K562 (cell line): ENCODE measurements around the gene KLKB1. TPM values are rescaled to one million over a fixed set of nuclear protein-coding genes. Genes with fewer than 3 reads are reported as not detected.

Experiments used
- ARNT ChIP-seq, 2 experiments: fragments of 450-650 bp; IDR thresholded peaks; 2 replicates each; pipeline ENCODE4 v1.6.1; 2016; ENCODE audit warnings: mild to moderate bottlenecking in 1 of 2
- BRF1 ChIP-seq: IDR thresholded peaks from 3 replicates; pipeline ENCODE4 v1.6.1; 2011; ENCODE audit warnings: borderline replicate concordance, mild to moderate bottlenecking; ENCODE audit not compliant: insufficient read length; ENCODE audit errors: extremely low read depth
- CBFA2T3 ChIP-seq: fragments of 450-650 bp; IDR thresholded peaks from 2 replicates; pipeline ENCODE4 v1.6.1; 2017
- CBX3 ChIP-seq, 2 experiments: IDR thresholded peaks; 1 replicate in 1 of 2; 2 replicates in 1 of 2; pipeline ENCODE4 v1.6.1; 2012; ENCODE audit warnings: inconsistent platforms in 2 of 2, low read length in 2 of 2, borderline replicate concordance in 1 of 2, control low read depth in 1 of 2
- FUS ChIP-seq: fragments of 200-400 bp; formaldehyde crosslinking; optimal IDR thresholded peaks from 2 replicates; pipeline ENCODE3; 2017; ENCODE audit warnings: low read depth, low read length
- MCM3 ChIP-seq: fragments of 450-650 bp; IDR thresholded peaks from 2 replicates; pipeline ENCODE4 v1.6.1; 2016
- MED1 ChIP-seq: sonication (generic); formaldehyde crosslinking; IDR thresholded peaks from 2 replicates; pipeline ENCODE4 v1.8.1; 2023; ENCODE audit warnings: missing genetic modification reagents, borderline replicate concordance
- POLR2AphosphoS5 ChIP-seq: IDR thresholded peaks from 2 replicates; pipeline ENCODE4 v1.6.1; 2011; ENCODE audit warnings: mild to moderate bottlenecking, low read depth, low read length, moderate library complexity; ENCODE audit not compliant: control insufficient read depth, insufficient read depth
- POLR2H ChIP-seq: IDR thresholded peaks from 2 replicates; pipeline ENCODE4 v1.6.1; 2016; ENCODE audit warnings: missing genetic modification characterization, low read depth, mild to moderate bottlenecking, control low read depth, missing compliant biosample characterization, moderate library complexity
- SOX6 ChIP-seq: fragments of 450-650 bp; IDR thresholded peaks from 2 replicates; pipeline ENCODE4 v1.6.1; 2014; ENCODE audit warnings: mild to moderate bottlenecking
- TAF1 ChIP-seq: IDR thresholded peaks from 2 replicates; pipeline ENCODE4 v1.6.1; 2011; ENCODE audit warnings: mild to moderate bottlenecking, low read length, moderate library complexity; ENCODE audit not compliant: insufficient read depth, control insufficient read depth, severe bottlenecking; ENCODE audit errors: extremely low read depth
- XRCC4 ChIP-seq: IDR thresholded peaks from one replicate; pipeline ENCODE4 v1.6.1; 2011; ENCODE audit not compliant: insufficient read depth, insufficient read length; ENCODE audit errors: extremely low read depth
- ZNF184 ChIP-seq: sonication (generic); formaldehyde crosslinking; IDR thresholded peaks from 2 replicates; pipeline ENCODE4 v1.5.0; 2020; ENCODE audit warnings: missing genetic modification reagents
- ZNF197 ChIP-seq: fragments of 200-800 bp; sonication (Bioruptor generic); IDR thresholded peaks from 2 replicates; pipeline ENCODE4 v1.6.1; 2016; ENCODE audit warnings: low read depth, missing genetic modification characterization, missing compliant biosample characterization
- ZNF239 ChIP-seq: fragments of 250-450 bp; sonication (Bioruptor Pico); IDR thresholded peaks from 2 replicates; pipeline ENCODE4 v1.4.0; 2020; ENCODE audit warnings: mild to moderate bottlenecking
- ZNF384 ChIP-seq: IDR thresholded peaks from 2 replicates; pipeline ENCODE4 v1.6.1; 2012; ENCODE audit warnings: low read depth, low read length, improper control_type of control experiment
- polyA plus RNA-seq, 8 experiments: library from polyadenylated mRNA; depleted of rRNA in 4 of 8; stranded (reverse) in 5 of 8; unstranded in 3 of 8; fragments of >200 nt; fragmentation: Nextera tagmentation in 2 of 8; fragmentation: Illumina TruSeq in 1 of 8; extraction: Ambion mirVana in 2 of 8; extraction: Trizol in 1 of 8; gene quantifications; 2 replicates each; pipeline versions ENCODE4 v1.2.1 to v1.2.3, GENCODE V29; 2011 to 2014; ENCODE audit warnings: inconsistent platforms in 1 of 8, missing spikeins in 1 of 8
- total RNA-seq, 7 experiments: library from RNA; depleted of rRNA in 6 of 7; stranded (reverse); fragments of >200 nt in 6 of 7; fragmentation: Illumina TruSeq in 2 of 7; extraction: Trizol in 2 of 7; gene quantifications; 2 replicates each; pipeline versions ENCODE4 v1.2.1 to v1.2.3, GENCODE V29; 2011 to 2021; ENCODE audit warnings: low replicate concordance in 1 of 7
- TF ChIP-seq, protein P1 (sequence below), 2 experiments: fragments of 450-650 bp; formaldehyde crosslinking in 1 of 2; IDR thresholded peaks; 2 replicates each; pipeline versions ENCODE4 v1.4.0 to v1.6.1; 2014 to 2020; ENCODE audit warnings: mild to moderate bottlenecking in 2 of 2, borderline replicate concordance in 1 of 2, low read depth in 1 of 2
- TF ChIP-seq, protein P2 (sequence below): fragments of 450-650 bp; IDR thresholded peaks from 2 replicates; pipeline ENCODE4 v1.6.1; 2016; ENCODE audit warnings: borderline replicate concordance

The KLKB1 gene
- total and polyA plus RNA-seq, 9 of the 15 experiments (the other 6 are each of a cell fraction or from before 2014, with no cell fraction given) = 0.27 TPM; not detected in 8

DNA sequence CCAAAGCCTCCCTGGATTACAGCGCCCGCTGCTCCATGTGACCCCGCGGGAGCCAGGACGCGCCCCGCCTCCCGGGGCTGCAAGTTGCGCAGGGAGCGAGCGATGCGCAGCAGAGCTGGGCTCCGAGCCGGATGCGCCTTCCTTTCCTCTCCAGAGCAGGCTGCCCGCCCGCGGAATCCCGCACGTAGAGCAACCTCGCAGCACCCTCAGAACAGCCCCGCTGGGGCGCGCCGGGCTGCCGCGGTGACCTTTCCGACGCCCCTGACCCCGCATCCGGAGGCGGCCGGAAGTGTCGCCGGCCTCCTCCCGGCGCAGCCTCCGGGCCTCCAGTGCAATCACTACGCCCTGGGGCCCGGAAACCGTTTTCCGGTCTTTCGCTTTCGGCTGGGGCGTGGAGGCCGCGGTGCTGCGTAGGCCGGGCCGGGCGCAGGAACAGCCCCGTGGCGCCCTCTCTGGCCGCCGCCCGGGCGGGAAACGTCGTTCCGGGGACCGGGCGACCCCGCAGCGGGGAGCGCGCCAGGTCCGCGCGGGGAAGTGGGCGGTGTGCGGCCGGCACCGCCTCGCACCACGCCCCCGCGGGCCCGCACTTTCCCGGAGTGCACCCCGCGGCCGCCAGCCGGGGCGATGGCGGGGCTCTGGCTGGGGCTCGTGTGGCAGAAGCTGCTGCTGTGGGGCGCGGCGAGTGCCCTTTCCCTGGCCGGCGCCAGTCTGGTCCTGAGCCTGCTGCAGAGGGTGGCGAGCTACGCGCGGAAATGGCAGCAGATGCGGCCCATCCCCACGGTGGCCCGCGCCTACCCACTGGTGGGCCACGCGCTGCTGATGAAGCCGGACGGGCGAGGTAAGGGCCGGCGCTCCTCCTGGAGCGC lies 35.9 kb upstream of the KLKB1 start, which contains the start of gene CYP4V2 (continued):
- TF ChIP-seq CBFA2T3 (peak; percentile 26; the same call in 1 of the 2 replicates), ZNF384 (no peak), CBX3 (IDR thresholded peaks at IDR 0.05; ENCODE audit: borderline replicate concordance in 1 of 2, low read length in 2 of 2) (0 out of 3 replicates have a peak, but pooled peaks of 1 of the 2 experiments have one; percentile 15), ZNF184 (CRISPR knock-in tag) (no peak), POLR2AphosphoS5 (peak; percentile 30), TAF1 (peak; percentile 55), SOX6 (peak; percentile 53), ARNT (IDR thresholded peaks at IDR 0.05) (no peak), MED1 (no peak), XRCC4 (no peak), FUS (no peak), MCM3 (no peak), BRF1 (no peak), POLR2H (peak; percentile 78), ZNF239 (CRISPR knock-in tag) (no peak), ZNF197 (CRISPR knock-in tag) (peak; percentile 78; the same call in 1 of the 2 replicates)
- TF ChIP-seq, protein P1, sequence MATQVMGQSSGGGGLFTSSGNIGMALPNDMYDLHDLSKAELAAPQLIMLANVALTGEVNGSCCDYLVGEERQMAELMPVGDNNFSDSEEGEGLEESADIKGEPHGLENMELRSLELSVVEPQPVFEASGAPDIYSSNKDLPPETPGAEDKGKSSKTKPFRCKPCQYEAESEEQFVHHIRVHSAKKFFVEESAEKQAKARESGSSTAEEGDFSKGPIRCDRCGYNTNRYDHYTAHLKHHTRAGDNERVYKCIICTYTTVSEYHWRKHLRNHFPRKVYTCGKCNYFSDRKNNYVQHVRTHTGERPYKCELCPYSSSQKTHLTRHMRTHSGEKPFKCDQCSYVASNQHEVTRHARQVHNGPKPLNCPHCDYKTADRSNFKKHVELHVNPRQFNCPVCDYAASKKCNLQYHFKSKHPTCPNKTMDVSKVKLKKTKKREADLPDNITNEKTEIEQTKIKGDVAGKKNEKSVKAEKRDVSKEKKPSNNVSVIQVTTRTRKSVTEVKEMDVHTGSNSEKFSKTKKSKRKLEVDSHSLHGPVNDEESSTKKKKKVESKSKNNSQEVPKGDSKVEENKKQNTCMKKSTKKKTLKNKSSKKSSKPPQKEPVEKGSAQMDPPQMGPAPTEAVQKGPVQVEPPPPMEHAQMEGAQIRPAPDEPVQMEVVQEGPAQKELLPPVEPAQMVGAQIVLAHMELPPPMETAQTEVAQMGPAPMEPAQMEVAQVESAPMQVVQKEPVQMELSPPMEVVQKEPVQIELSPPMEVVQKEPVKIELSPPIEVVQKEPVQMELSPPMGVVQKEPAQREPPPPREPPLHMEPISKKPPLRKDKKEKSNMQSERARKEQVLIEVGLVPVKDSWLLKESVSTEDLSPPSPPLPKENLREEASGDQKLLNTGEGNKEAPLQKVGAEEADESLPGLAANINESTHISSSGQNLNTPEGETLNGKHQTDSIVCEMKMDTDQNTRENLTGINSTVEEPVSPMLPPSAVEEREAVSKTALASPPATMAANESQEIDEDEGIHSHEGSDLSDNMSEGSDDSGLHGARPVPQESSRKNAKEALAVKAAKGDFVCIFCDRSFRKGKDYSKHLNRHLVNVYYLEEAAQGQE (IDR thresholded peaks at IDR 0.05; ENCODE audit: borderline replicate concordance) = no peak
- TF ChIP-seq, protein P1 (CRISPR knock-in tag; IDR thresholded peaks at IDR 0.05; ENCODE audit: low read depth) = no peak
- TF ChIP-seq, protein P2, sequence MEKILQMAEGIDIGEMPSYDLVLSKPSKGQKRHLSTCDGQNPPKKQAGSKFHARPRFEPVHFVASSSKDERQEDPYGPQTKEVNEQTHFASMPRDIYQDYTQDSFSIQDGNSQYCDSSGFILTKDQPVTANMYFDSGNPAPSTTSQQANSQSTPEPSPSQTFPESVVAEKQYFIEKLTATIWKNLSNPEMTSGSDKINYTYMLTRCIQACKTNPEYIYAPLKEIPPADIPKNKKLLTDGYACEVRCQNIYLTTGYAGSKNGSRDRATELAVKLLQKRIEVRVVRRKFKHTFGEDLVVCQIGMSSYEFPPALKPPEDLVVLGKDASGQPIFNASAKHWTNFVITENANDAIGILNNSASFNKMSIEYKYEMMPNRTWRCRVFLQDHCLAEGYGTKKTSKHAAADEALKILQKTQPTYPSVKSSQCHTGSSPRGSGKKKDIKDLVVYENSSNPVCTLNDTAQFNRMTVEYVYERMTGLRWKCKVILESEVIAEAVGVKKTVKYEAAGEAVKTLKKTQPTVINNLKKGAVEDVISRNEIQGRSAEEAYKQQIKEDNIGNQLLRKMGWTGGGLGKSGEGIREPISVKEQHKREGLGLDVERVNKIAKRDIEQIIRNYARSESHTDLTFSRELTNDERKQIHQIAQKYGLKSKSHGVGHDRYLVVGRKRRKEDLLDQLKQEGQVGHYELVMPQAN = peak; percentile 68; the same call in 1 of the 2 replicates
